ENCODE results near the gene C20orf173.
"Not testable (repeated sequence)": the region's sequence is repeated elsewhere in the genome, so short reads cannot be mapped to it uniquely, and the experiment has no call there.

Gene C20orf173

DNA sequence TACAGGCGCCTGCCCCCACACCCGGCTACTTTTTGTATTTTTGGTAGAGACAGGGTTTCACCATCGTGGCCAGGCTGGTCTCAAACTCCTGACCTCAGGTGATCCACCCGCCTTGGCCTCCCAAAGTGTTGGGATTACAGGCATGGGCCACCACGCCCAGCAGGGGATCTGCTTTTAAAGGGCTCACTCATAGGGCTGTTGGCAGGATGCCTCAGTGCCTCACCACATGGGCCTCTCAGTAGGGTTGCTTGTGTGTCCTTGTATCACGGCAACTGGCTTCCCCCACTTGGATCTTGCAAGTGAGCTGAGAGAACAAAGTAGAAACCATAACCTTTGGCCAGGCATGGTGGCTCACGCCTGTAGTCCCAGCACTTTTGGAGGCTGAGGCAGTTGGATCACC is 15.5 kb upstream of the C20orf173 start:
- DNase-seq = not testable (repeated sequence)

DNA sequence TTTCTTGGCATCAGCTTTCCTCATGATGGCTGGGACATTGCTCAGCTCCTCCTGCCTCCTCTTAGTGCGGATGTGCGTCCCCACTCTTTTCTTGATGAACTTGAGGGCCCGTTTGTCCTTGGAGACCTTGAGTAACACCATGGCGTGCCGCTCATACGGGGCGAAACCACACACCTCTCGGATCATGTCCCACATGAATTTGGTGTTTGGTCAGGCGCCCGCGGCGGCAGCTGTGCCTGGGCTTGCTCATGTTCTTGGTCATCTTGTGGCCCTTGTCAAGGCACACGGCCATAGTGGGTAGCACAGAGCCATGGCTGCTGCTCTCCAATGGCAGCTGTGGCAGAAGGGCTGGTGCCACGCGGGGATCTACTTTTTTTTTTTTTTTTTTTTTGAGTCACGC is 15.0 kb upstream of the C20orf173 start:
- DNase-seq = no peak

DNA sequence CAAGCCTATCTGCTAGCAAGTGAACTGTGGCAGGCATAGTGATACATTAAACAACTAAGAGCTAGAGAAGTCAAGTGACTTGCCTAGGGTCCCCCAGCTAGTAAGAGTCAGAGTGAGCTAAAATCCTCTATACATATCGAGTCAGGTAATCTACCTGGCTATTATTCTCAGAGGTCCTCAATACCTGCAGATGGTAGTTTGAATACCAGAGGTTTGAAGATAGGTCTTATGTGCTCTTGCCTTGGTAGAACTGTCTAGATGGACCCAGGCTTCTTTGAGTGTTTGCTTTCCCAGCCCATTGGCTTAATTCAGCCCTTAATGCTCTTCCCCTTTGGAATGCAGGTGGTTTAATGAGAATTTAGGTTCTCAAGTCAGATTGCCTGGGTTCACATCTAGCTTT is 13.5 kb upstream of the C20orf173 start:
- DNase-seq = no peak

DNA sequence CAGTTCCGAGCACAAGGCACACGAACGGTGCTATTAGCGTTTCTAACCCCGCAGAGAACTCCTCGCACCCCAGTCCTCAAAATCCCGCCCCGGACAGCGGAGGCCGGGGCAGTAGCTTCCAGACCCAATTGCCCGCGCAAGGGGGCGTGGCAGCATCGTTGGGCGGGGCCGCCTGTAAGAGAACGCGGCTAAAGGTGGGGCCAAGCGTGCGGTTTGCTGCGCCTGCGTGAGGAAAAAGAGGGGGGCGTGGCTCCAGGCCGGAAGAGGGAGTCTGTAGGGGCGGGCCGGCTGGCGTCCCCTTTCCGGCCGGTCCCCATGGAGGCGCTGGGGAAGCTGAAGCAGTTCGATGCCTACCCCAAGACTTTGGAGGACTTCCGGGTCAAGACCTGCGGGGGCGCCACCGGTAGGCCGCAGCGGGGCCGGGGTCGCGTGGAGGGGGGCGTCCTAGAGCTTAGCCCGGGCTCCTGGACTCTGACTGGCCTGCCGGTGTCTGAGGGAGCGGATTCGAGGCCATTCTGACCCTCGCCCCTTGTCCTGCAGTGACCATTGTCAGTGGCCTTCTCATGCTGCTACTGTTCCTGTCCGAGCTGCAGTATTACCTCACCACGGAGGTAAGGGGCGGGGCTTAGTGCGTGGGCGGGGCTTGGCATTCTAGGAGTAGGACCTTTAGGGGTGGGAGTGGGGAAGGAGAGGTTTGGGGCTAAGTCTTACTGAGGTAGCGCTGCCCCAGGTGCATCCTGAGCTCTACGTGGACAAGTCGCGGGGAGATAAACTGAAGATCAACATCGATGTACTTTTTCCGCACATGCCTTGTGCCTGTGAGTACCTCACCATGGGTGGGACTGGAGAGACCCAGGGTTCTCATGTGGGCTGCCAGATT is 12.6 kb upstream of the C20orf173 start, which contains the start of gene ERGIC3:
Gene ERGIC3, plus strand, starts transcription at position 296 of the 880 bp plus-strand sequence. Its CDS starts 20 bp downstream, at position 316.
- peak; percentile 97 for DNase-seq

DNA sequence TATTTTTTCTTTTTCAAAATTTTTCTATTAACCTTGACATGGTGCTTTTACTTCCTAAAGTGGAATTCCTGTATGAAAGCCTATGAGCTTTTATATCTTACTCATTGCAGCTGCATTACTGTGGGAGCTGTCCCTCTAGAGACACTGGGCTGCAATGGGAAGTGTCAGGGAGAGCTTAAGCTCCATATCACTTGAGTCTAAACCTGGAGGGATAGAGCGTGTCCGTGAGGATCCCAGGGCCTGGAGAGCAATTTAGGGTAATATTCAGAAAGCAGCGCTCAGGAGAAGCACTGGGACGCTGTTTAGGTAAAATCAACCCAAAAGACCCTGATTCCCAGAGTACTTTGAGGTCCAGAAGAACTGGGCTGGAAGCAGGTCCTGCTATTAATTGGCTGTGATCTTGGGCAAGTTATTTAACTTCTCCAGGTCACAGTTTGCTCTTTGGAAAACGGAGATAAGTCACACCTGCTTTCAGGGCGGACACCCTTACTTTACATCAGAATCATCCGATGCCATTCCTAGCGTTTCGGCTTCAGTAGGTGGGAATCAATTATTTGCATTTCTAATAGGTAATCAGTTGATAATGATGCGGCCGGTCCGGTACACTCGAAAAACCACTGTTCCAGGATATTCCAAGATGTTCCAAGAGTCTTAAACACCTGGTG is 11.8 kb upstream of the C20orf173 start:
- no peak for DNase-seq

DNA sequence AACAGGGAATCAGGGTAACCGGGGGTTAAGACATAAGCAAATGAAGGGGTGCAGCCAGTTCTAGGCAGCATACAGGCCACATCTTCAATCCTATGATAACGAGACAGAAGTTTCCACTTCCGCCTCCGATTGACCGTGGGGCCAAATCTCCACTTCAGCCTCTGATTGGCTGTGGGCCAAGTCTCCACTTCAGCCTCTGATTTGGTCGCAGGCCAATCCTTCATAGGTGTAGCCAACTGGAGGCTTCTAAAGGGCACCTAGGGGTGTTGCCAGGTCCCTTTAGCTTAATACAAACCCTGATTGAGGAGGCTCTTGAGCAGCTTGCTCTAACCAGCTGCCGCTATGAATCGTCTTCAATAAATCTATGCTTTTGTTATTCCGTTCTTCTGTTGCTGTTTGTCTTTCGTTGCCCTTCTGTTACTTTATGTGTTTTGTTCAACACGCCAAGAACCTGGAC is 10.3 kb upstream of the C20orf173 start:
- DNase-seq = peak; percentile 45

DNA sequence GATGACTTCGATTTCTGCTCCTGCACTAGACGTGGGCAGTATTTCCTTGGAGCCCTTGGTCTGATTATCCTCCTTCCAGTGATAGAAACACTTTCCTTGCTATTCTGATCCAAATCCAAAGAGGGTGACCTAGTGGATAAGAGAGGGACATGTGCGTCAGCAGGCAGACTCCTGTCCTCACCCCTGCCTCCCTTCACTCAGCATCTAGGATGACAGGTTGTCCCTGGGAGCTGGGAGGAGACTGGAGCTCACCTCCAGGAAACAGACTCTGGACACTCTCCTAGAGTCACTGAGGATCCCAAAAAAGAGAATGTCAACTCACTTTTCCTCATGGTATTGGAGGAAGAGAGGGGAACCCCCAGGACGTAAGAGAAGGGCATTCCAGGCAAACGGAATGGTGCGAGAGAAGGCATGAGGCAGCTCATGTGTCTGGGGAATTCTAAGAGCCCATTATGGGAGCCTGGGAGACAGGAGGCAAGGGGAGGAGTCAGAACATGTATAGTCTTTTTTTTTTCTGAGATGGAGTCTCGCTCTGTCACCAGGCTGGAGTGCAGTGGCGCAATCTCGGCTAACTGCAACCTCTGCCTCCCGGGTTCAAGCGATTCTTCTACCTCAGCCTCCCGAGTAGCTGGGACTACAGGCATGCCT is 2.2 kb downstream of the C20orf173 start:
- no peak for DNase-seq

DNA sequence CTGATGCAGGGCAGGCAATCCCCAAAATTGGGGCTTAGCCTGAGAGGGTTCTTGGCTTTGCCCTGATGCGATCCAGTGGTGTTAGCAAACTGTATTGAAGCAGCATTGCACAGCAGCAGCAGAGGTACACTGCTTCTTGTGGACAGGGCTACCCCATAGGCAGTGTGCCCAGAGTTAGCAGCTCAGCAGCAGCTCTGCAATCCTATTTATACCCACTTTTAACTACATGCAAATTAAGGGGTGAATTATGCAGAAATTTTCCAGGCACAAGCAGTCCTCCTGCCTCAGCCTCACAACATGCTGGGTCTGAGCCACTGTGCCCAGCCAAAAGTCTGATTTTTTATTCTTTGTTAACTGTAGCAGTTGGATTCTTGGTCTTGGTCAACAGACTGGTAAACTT is 3.8 kb downstream of the C20orf173 start:
- DNase-seq = no peak

DNA sequence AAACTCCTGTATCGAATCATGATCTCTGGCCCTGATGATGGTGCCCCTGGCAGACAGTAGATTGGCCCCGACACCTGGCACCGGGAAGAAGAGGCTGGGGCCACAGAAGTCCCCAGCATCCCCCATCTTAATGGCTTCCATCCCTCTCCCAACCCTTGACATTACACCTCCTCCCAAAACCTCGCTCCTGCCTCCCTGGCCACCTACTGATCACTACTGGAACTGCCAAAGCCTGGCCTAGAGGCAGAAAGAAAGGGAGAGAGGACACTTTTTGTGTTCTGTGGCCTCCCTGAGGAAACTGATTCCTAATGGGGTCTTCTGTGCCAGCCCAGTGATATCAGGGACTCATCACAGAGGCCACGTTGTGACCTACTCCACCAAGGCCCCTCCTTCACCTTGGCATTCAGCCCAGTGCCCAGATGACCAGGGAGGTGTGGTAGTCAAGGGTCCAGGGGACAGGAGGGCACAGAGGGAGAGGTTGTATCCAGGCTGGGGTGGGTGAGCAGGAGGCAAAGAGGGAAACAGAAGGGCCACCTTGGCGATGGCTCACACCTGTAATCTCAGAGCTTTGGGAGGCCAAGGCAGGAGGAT is 6.1 kb downstream of the C20orf173 start:
- no peak for DNase-seq

DNA sequence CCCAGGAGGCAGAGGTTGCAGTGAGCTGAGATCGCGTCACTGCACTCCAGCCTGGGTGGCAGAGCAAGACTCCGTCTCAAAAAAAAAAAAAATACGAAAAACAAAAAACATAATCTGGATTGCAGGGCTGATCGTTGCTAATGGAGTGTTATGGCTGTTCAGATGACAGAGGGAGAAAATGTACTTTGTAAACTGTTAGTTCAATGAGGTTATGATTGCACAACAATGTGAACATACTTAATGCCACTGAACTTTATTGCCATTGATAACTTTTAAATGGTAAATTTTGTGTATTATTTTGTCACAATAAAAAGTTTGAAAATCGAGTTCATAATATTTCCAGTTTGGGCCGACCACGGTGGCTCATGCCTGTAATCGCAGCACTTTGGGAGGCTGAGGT is 10.5 kb downstream of the C20orf173 start:
- no peak for DNase-seq

DNA sequence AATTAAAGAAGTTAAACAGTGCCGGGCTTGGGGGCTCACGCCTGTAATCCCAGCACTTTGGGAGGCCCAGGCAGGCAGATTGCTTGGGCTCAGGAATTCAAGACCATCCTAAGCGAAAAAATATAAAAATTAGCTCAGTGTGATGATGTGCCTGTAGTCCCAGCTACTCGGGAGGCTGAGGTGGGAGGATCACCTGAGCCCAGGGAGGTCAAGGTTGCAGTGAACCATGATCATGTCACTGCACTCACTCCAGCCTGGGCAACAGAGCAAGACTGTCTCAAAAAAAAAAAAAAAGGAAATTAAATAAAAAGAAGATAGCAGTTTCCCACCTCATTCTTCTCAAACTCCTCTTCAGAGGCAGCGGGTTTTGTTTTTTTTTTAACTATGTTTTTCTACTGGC is 11.7 kb downstream of the C20orf173 start:
- not testable (repeated sequence) for DNase-seq

DNA sequence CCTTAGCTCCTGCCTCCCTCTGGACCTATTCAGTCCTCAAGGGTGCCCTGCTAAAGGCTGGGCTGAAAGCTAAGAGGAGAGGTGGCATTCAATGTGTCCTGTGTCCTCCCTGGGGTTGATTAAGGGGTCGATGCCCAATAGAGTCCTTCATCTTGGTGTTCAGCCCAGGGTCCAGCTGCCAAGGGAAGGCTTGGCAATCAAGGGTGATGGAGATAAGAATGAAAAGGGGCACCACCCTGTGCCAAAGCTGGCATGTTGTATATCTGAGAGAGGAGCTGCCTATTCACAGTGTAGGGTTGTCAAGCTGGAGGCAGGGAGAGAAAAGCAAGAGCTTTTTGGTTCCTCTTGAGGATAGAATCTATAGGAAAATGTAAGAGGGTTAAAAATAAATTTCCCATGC is 12.3 kb downstream of the C20orf173 start:
- DNase-seq = no peak

DNA sequence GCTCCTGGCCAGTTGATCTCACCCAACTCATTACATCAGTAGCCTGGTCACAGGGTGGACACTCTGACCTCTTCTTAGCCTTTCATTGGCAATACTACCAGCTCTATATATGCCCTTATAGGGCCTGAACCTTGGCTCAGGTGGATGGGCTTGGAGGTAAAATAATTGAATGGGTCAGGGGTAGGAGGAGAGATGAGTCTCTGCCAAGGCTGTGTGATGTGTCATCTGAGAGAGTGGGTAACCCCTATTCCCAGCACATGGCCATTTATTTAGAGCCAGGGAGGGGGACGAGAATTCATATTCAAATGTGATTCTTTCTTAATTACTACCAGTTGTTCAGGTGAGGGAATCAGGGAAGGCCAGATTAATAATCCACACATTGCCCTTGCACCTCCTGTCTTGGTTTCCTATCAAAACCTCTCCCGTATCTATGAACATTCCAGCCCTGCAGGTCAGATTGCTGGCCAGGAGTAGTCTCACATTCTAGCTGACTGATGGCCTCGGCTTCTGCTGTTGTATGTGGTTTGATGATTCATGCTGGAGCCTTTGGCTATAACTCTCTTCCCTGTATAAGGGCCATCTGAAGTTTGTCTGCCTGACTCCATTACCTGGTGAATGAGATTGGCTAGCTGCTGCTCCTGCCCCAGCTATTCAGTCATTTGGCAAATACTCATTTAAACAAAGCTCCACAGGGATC is 13.4 kb downstream of the C20orf173 start:
- DNase-seq = no peak

DNA sequence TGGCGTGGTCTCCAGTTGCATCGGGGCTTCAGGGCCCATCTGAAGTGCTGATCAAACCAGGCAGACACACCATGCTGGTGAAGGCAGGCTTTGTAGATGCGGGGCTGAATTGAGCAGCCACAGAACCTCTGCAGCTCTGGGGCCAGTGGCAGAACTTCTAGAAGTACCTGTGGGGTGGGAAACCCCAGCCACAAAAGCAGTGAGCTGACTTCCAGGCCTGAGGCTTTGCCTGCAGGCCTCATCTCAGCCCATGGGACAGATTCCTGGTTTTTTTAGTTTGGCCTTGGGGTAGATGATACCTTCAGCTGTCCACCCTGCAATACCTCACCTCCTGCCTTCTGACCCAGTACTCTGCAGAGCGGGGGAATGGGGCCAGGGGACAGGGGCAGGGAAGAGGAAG is 14.1 kb downstream of the C20orf173 start:
- DNase-seq = no peak

DNA sequence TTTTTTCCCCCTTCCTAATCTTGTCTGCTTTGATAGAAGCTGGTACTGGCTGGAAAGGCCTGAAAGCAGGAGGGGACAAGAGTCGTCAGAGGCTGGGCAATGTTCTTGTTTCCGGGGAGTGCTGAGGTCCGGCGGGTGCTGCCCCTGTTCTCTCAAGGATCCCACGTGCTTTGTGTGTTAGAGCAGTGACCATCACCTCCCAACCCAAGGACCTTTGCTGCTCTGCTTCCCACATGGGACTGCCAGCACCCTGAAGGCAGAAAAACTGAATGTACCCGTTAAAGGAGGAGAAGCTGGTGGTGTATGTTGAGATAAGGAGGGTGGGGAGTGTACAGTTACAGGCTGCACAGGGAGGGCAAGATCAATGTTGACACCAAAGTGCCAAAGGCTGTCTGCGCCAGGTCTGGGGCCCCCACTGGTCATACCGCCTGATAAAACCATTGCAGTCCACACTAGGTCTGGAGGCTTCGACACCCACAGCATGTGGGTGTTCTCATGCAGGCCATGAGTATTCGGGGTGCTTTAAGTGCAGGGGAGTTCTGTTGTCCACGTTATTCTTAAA is 15.0 kb downstream of the C20orf173 start:
- no peak for DNase-seq

DNA sequence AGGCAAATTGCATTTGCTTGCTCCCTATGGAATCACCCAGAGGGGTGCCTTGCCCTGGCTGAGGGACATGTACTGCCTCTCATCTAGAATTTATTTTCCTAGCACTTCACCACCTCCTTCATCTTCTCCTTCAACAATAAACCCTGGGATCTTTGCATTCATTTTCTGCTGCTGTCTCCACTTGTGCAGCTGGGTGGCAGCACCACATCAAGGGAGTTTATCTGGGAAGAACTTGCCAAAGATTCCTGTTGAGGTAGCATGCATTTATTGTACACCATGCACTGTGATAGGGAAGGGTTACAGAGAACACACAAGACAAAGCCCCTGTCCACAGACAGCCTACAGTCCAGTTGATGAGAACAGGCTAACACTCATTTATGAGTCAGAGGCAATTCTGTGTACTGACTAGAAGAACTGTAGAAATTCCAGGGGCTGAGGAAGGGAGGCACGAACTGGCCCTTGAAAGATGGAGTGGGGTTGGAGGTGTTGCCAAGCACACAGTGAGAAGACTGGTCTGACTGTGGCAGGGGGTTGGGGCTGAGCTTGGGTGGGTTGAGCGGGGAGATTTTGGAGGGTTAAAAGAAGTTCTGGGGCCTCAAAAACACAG is 17.5 kb downstream of the C20orf173 start:
- peak; percentile 18 for DNase-seq

DNA sequence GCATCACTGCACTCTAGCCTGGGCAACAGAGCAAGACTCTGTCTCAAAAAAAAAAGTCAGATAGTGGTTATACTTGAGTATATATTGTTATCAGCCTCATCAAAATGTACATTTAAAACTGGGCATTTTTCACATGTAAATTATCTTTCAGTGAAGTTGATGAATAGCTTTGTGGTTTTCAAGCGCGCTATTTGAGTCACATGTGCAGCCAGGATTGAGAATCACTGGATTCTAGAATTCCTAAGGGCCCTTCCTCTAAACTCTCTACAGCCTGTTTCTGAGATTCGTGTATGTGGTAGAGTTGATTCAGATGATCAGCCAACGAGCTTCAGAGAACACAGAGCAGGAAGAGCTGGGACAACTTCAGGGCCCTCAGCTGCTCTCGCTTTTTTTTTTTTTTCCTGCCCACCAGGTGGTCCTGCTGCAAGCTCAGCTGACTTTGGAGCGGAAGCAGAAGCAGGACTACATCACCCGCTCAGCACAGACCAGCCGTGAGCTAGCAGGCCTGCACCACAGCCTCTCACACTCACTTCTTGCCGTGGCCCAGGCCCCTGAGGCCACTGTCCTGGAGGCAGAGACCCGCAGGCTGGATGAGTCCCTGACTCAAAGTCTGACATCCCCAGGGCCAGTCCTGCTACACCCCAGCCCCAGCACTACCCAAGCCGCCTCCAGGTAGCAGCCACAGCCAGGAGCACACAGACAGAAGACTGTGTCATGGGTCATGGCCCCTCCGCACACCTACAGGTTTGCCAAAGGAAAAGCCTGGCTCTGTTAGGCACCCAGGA is 18.3 kb downstream of the C20orf173 start:
- DNase-seq = no peak

DNA sequence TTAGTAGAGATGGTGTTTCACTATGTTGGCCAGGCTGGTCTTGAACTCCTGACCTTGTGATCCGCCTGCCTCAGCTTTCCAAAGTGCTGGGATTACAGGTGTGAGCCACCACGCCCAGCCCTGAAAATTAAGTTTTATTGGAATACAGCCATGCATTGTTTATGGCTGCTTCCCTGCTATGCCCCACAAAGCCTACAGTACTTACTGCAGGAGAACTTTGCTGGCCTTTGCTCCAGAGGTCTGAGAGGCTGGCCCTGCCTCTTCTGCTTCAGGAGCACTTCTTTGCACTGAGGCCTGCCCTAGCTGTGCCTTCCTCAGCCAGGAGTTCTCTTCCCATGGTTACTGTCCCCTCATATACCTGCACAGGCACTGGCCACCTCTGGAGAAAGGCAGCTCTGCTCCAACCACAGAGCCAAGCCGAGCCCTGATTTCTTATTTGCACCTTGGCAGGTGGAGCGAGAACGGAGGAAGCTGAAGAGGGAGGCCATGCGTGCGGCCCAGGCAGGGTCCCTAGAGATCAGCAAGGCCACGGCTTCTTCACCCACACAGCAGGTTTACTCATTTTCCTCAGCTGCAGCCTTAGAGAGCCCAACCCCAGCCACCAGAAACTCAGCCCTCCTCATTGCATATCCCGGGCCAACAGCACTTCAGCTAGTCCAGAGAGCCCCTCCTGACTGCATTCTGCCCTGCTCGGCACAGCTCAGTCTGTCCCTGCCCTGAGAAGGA is 20.8 kb downstream of the C20orf173 start:
- DNase-seq = no peak

DNA sequence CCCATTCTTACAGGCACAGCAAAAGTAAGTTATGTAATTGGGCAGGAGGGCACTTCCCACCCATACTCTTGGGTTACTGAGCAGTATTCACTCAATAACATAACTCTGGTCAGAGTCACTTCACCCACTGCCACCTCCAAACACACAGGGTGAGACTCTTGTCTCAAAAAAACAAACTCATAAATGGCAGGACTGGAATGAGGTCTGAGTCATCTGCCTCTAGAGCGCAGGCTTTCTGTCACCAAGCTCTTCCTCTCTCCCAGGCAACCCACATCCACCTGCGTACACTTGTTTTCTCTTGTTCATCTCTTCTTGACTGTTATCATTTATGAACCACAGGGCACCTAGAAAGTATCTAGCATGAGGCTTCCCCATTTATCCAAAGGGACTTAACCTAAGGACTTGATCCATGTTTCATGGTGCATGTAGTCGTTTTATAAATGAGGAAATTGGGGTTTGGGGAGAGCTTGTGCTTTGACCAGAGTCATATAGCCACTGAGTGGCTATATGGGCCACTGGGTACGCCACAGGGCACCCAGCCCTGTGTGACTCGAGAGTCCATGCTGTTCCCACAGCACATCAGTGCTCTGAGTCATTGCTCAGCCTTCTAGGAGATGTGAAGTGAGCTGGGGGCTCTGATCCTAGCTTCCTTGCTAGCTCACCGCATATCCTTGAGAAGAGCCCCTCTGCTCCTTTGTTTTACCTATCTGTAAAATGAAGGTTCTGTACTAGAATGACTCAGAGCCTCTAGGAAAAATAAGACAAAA is 22.4 kb downstream of the C20orf173 start:
- no peak for DNase-seq
